HEK293T (cell line): ENCODE measurements around the gene OPRM1.

Experiments
- CTCF ChIA-PET: fragments of 350-600 bp; formaldehyde crosslinking; extraction: SDS; loops from one replicate; lab custom pipeline; 2021; ENCODE audit warnings: antibody characterized with exemption, inconsistent platforms; lab: Yijun Ruan, JAX
- POLR2A ChIA-PET: fragments of 350-600 bp; formaldehyde crosslinking; extraction: SDS; loops from one replicate; lab custom pipeline; 2020; ENCODE audit warnings: antibody characterized with exemption, inconsistent platforms; lab: Yijun Ruan, JAX
- DNase-seq: peaks from one replicate; pipeline ENCODE4 v3.0.0; 2012; ENCODE audit warnings: mixed read lengths; ENCODE audit errors: extremely low spot score
- ARNT ChIP-seq: fragments of 450-650 bp; IDR thresholded peaks from 2 replicates; pipeline ENCODE4 v1.6.1; 2017; ENCODE audit warnings: mild to moderate bottlenecking
- BHLHE40 ChIP-seq: fragments of 450-650 bp; IDR thresholded peaks from 2 replicates; pipeline ENCODE4 v1.6.1; 2016; ENCODE audit warnings: mild to moderate bottlenecking, moderate library complexity, borderline replicate concordance
- CTBP1 ChIP-seq: fragments of 450-650 bp; IDR thresholded peaks from 2 replicates; pipeline ENCODE4 v1.6.1; 2016; ENCODE audit warnings: borderline replicate concordance
- ELF4 ChIP-seq: fragments of 450-650 bp; IDR thresholded peaks from 2 replicates; pipeline ENCODE4 v1.6.1; 2017; ENCODE audit warnings: antibody characterized with exemption
- FOXA1 ChIP-seq: fragments of 450-650 bp; IDR thresholded peaks from 2 replicates; pipeline ENCODE4 v1.6.1; 2016; ENCODE audit warnings: mild to moderate bottlenecking
- FOXK2 ChIP-seq: fragments of 450-650 bp; IDR thresholded peaks from 2 replicates; pipeline ENCODE4 v1.6.1; 2016; ENCODE audit warnings: mild to moderate bottlenecking
- FOXM1 ChIP-seq: fragments of 450-650 bp; IDR thresholded peaks from 2 replicates; pipeline ENCODE4 v1.6.1; 2017; ENCODE audit warnings: mild to moderate bottlenecking, borderline replicate concordance
- HDGF ChIP-seq: fragments of 450-650 bp; IDR thresholded peaks from 2 replicates; pipeline ENCODE4 v1.6.1; 2017; ENCODE audit warnings: antibody characterized with exemption, borderline replicate concordance
- L3MBTL2 ChIP-seq: fragments of 450-650 bp; conservative IDR thresholded peaks from 2 replicates; pipeline ENCODE4 v1.6.1; 2016; ENCODE audit warnings: mild to moderate bottlenecking
- LEF1 ChIP-seq: fragments of 450-650 bp; IDR thresholded peaks from 2 replicates; pipeline ENCODE4 v1.6.1; 2017; ENCODE audit warnings: mild to moderate bottlenecking, borderline replicate concordance
- NFRKB ChIP-seq: fragments of 450-650 bp; IDR thresholded peaks from 2 replicates; pipeline ENCODE4 v1.6.1; 2016; ENCODE audit warnings: mild to moderate bottlenecking, moderate library complexity
- PKNOX1 ChIP-seq: fragments of 450-650 bp; IDR thresholded peaks from 2 replicates; pipeline ENCODE4 v1.6.1; 2016
- SP1 ChIP-seq: fragments of 450-650 bp; IDR thresholded peaks from 2 replicates; pipeline ENCODE4 v1.6.1; 2017
- SUZ12 ChIP-seq: fragments of 450-650 bp; IDR thresholded peaks from 2 replicates; pipeline ENCODE4 v1.6.1; 2016; ENCODE audit warnings: mild to moderate bottlenecking
- TARDBP ChIP-seq: fragments of 450-650 bp; IDR thresholded peaks from 2 replicates; pipeline ENCODE4 v1.6.1; 2016
- ZNF384 ChIP-seq: fragments of 450-650 bp; IDR thresholded peaks from 2 replicates; pipeline ENCODE4 v1.6.1; 2016

Gene OPRM1

GRCh38 chr6:154096316-154096715, 57.3 kb downstream of the OPRM1 start:
- POLR2A ChIA-PET = no interaction called here
- CTCF ChIA-PET = no interaction called here
- TF ChIP-seq ELF4 (peak; percentile 95), CTBP1 (no peak)
- DNase-seq = no peak

- ChIA-PET POLR2A (no interaction called here), CTCF (interaction anchor here (0.7 kb wide), 1 partner anchor 35 kb away, joined by 3 read pairs; no protein-coding TSS in a partner anchor)
- no peak for DNase-seq
- TF ChIP-seq SP1 (no peak), FOXM1 (no peak), ZNF384 (no peak), HDGF (no peak), L3MBTL2 (no peak), LEF1 (no peak), SUZ12 (no peak), TARDBP (no peak), FOXA1 (no peak), FOXK2 (no peak), PKNOX1 (no peak), CTBP1 (no peak), BHLHE40 (no peak), NFRKB (no peak)
Measured at GRCh38 chr6:154096834-154097233, 57.8 kb downstream of the OPRM1 start.

GRCh38 chr6:154099211-154099610, 60.2 kb downstream of the OPRM1 start:
- DNase-seq = no peak
- TF ChIP-seq SP1 (no peak), ZNF384 (no peak), NFRKB (no peak), PKNOX1 (no peak), ARNT (no peak), LEF1 (no peak)
- ChIA-PET POLR2A (no interaction called here), CTCF (no interaction called here)

- POLR2A ChIA-PET = no interaction called here
- TF ChIP-seq NFRKB (no peak), CTBP1 (no peak), ARNT (no peak), FOXA1 (no peak), FOXM1 (no peak), TARDBP (no peak), ZNF384 (no peak), BHLHE40 (no peak), ELF4 (no peak), L3MBTL2 (no peak), PKNOX1 (no peak), HDGF (no peak), LEF1 (no peak), SP1 (no peak), SUZ12 (no peak), FOXK2 (no peak)
- CTCF ChIA-PET = no interaction called here
- DNase-seq = no peak
Measured at GRCh38 chr6:154106251-154106650, 67.2 kb downstream of the OPRM1 start.

- ChIA-PET POLR2A (no interaction called here), CTCF (no interaction called here)
- TF ChIP-seq FOXM1 (no peak), BHLHE40 (no peak)
- DNase-seq = no peak
Measured at GRCh38 chr6:154111025-154111424, 72.0 kb downstream of the OPRM1 start.

GRCh38 chr6:154112181-154112809, 73.3 kb downstream of the OPRM1 start:
- no peak for DNase-seq
- TF ChIP-seq ZNF384 = no peak
- no peak for TF ChIP-seq BHLHE40
- TF ChIP-seq HDGF = no peak
- no peak for TF ChIP-seq PKNOX1
- TF ChIP-seq FOXK2 = no peak
- TF ChIP-seq SUZ12 = no peak
- TF ChIP-seq FOXA1 = no peak
- TF ChIP-seq ELF4 = no peak
- TF ChIP-seq LEF1 = no peak
- no peak for TF ChIP-seq L3MBTL2
- TF ChIP-seq SP1 = no peak
- ChIA-PET POLR2A (no interaction called here), CTCF (interaction anchor here (1.2 kb wide), 1 partner anchor 164 kb away, joined by 4 read pairs; no protein-coding TSS in a partner anchor)
